GM12878 (cell line): ENCODE results near the gene DHPS. TPM values are rescaled to one million over a fixed set of nuclear protein-coding genes. Genes with fewer than 3 reads are reported as not detected.

ENCODE experiments used
- BCLAF1 ChIP-seq: fragments of 450-650 bp; IDR thresholded peaks from 2 replicates; pipeline ENCODE4 v1.6.1; 2017; ENCODE audit warnings: antibody characterized with exemption, mild to moderate bottlenecking, moderate library complexity
- BHLHE40 ChIP-seq, 2 experiments: fragments of 450-650 bp in 1 of 2; IDR thresholded peaks; 2 replicates each; pipeline ENCODE4 v1.6.1; 2011 to 2017; ENCODE audit warnings: low read depth in 2 of 2, borderline replicate concordance in 1 of 2, improper control_type of control experiment in 1 of 2, low read length in 1 of 2, mild to moderate bottlenecking in 1 of 2
- CTCF ChIP-seq, 3 experiments: IDR thresholded peaks in 2 of 3; conservative IDR thresholded peaks in 1 of 3; 2 replicates each; pipeline ENCODE4 v1.5.1; 2011; ENCODE audit warnings: low read depth in 3 of 3, low read length in 3 of 3, mild to moderate bottlenecking in 3 of 3, control low read depth in 2 of 3, moderate library complexity in 2 of 3, inconsistent platforms in 1 of 3, mixed read lengths in 1 of 3; ENCODE audit not compliant: control insufficient read depth in 2 of 3, insufficient read depth in 1 of 3; ENCODE audit errors: extremely low read depth in 1 of 3
- EP300 ChIP-seq, 2 experiments: fragments of 150-350 bp in 1 of 2; IDR thresholded peaks; 2 replicates each; pipeline ENCODE4 v1.6.1; 2011 to 2012; ENCODE audit warnings: low read depth in 2 of 2, low read length in 2 of 2, borderline replicate concordance in 1 of 2, improper control_type of control experiment in 1 of 2, inconsistent platforms in 1 of 2; ENCODE audit not compliant: control insufficient read depth in 1 of 2
- GABPA ChIP-seq: IDR thresholded peaks from 2 replicates; pipeline ENCODE4 v1.6.1; 2014; ENCODE audit warnings: antibody characterized with exemption, low read depth, mild to moderate bottlenecking, inconsistent platforms
- TCF7 ChIP-seq: IDR thresholded peaks from 2 replicates; pipeline ENCODE4 v1.6.1; 2014; ENCODE audit warnings: antibody characterized with exemption, borderline replicate concordance
- polyA plus RNA-seq, 11 experiments: library from polyadenylated mRNA; depleted of rRNA in 4 of 11; unstranded in 6 of 11; stranded (reverse) in 5 of 11; fragments of >200 nt; fragmentation: Nextera tagmentation in 4 of 11; fragmentation: Illumina TruSeq in 1 of 11; extraction: Ambion mirVana in 4 of 11; extraction: Trizol in 1 of 11; gene quantifications; 1 replicate in 1 of 11; 2 replicates in 10 of 11; pipeline versions ENCODE4 v1.2.1 to v1.2.3, GENCODE V29; 2011 to 2016; ENCODE audit warnings: inconsistent platforms in 2 of 11, missing spikeins in 2 of 11, low read depth in 1 of 11
- total RNA-seq, 4 experiments: library from RNA; depleted of rRNA in 3 of 4; stranded (reverse); fragments of >200 nt in 3 of 4; fragmentation: Illumina TruSeq in 1 of 4; extraction: Trizol in 1 of 4; gene quantifications; 2 replicates each; pipeline versions ENCODE4 v1.2.1 to v1.2.3, GENCODE V29; 2013 to 2021

DHPS gene
- total and polyA plus RNA-seq, 10 of the 15 experiments (the other 5 are each of a cell fraction or from before 2014, with no cell fraction given): 36.4 to 104 (median 83.4) TPM

GRCh38 chr19:12687496-12688196, 6.0 kb upstream of the DHPS start, which contains the start of gene GNG14 (continued):
- no peak for TF ChIP-seq BCLAF1
- no peak for TF ChIP-seq BHLHE40 (IDR thresholded peaks at IDR 0.05; ENCODE audit: borderline replicate concordance in 1 of 2, low read depth in 2 of 2, low read length in 1 of 2)
- TF ChIP-seq GABPA: no peak
- no peak for TF ChIP-seq TCF7
- TF ChIP-seq EP300 (IDR thresholded peaks at IDR 0.05; ENCODE audit: borderline replicate concordance in 1 of 2, control insufficient read depth in 1 of 2, low read depth in 2 of 2, low read length in 2 of 2): no peak
- no peak for TF ChIP-seq CTCF (IDR thresholded peaks at IDR 0.05 in 2 of 3, conservative IDR thresholded peaks at IDR 0.05 in 1 of 3; ENCODE audit: control insufficient read depth in 2 of 3, extremely low read depth in 1 of 3, insufficient read depth in 1 of 3, low read depth in 3 of 3, low read length in 3 of 3)
